Activated effector memory CD4-positive, alpha-beta T cell treated with anti-CD3 and anti-CD28 coated beads, Interleukin-2, amount 50 U/mL, for 16 hours (primary cell): ENCODE measurements around the gene LIPI.
"Not testable (repeated sequence)": the region's sequence is repeated elsewhere in the genome, so short reads cannot be mapped to it uniquely, and the experiment has no call there.

Source experiments
- DNase-seq: peaks from one replicate; pipeline ENCODE4 v3.0.0-alpha.2; 2020

Gene LIPI

DNA sequence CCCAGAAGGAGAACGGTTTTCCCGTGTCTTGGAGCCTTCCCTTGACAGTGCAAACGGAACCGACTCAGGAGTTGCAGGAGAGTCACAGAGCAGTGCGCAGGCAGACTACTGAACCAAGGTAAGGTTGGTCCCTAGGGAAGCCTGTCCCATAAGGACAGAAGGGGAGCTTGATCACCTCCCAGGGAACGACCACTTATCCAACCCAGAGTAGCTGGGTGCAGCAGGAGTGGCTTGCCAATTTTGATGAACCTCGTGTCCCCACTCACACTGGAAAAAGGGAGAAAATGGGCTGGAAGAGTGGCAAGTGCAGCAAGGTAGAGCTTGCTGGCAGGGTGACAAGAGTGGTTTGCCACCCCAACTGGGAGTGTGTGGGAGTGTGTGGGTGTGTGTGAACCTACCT, 95.1 kb downstream of the LIPI start:
- DNase-seq = no peak

DNA sequence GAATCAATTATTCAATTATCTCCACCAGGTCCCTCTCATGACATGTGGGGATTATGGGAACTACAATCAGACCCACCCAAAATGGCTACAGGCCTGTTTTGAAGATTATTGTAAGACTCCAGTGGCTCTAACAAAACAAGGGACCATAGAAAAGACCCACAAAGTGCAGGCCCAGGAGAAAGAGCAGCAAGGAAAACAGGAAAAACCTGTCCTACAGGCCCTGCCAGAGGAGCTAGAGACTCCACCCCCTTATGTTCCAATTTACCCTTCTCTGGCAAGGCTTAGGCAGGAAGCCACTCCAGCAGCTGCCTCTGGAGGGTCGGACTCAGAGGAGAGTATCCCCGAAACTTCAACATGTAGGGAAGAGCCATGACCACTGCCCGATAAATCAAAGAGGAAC, 96.5 kb downstream of the LIPI start:
- DNase-seq = no peak

DNA sequence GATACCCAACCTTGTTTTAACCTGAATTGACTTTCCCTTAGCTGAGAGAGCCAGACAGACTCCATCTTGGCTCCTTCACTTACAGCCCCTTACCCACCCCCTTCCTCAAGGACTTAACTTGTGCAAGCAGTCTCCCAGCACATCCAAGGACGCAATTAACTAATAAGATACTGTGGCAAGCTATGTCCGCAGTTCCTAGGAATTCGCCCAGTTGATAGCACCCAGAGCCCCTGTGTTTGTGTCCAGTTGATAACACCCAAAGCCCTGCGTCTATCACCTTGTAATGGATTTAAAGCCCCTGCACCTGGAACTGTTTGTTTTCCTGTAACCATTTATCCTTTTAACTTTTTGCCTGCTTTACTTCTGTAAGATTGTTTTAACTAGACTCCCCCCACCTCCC, 106.2 kb downstream of the LIPI start:
- DNase-seq = not testable (repeated sequence)

DNA sequence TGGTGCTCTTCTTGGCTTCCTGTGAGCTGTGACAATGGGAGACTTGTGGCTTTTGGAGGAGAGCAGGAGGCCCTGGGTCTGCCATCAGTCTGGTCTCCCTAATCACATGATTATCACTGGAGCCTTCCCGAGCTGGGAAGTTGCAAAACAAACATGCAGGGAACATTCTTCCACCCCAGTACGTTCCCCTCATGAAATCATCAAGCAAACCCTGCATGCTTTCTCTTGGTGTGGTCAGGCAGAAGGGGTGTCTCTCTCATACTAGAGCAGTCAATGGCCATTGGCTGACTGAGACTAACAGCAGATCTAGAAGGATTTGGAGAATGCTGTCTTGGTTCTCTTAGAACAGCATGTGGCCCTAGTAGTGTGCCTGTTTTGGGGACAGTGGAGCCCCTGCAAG, 111.2 kb downstream of the LIPI start:
- no peak for DNase-seq

DNA sequence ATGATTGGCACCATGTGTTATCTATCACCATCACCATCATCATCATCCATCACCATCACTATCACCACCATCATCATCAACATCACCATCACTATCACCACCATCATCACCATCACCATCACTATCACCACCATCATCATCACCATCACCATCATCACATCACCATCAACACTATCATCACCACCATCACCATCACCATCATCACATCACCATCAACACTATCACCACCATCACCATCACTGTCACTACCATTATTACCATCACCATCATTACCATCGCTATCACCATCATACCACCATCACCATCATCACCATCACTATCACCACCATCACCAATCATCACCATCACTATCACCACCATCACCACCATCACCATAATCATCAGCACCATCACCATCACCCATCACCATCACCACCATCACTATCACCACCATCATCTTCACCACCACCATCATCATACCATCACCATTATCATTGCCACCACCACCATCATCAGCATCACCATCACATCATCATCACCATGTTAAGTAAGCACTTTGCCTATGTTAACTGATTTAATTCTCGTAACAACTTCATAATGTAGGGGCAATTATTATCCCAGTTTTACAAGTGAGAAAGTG, 112.8 kb downstream of the LIPI start:
- DNase-seq = no peak

DNA sequence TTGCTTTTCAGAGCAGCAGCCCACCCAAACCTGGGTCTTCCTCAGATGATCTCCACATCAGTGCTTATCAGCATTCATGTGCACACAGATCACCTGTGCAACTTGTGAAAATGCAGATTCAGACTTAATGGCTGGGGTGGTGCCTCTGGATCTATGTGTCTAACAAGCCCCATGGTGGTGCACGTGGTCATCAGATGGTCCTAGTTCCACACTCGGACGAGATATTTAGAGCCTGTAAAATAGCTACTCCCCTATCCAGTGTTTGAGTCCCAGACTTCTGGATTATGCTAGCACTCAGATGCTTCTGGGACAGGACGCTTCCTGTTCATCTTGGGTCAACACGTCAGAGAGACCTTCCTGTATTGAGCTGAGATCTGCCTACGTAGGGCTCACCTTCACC, 114.2 kb downstream of the LIPI start:
- DNase-seq = no peak

DNA sequence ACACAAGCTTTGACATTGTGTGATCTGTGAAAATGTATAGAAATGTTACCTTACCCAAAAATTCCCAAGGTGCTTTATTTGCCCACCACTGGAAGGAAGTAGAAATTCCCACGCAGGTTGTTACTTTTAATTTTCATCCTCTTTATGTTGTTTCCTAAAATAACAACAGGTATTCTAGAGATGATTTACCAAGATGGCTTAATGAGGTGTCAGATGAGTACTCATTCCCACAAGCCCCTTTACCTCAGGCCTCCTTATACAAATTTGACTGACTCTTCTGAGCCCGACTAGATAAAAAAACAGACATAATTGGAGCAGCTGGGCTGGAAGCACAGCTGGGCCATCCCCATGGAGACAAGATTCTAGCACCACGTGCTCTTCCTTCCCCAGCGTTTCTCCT, 114.6 kb downstream of the LIPI start:
- no peak for DNase-seq

DNA sequence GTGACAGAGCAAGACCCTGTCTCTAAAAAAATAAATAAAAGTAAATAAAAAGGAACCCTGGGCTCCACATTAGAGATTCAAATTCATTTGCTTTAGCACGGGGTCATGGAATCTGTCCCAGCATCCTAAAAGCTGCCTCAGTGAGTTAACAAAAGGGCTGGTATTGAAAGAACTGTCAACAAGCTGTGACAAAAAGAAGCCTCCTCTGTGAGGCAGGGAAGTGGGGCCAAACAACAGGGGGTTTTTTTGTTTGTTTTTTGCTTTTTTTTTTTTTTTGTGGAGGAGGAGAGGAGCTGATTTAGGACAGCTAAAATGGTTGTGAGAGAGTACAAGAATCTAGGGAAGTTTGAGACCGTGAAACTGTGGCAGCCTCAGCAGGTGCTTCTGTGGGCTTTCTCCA, 115.7 kb downstream of the LIPI start:
- no peak for DNase-seq

DNA sequence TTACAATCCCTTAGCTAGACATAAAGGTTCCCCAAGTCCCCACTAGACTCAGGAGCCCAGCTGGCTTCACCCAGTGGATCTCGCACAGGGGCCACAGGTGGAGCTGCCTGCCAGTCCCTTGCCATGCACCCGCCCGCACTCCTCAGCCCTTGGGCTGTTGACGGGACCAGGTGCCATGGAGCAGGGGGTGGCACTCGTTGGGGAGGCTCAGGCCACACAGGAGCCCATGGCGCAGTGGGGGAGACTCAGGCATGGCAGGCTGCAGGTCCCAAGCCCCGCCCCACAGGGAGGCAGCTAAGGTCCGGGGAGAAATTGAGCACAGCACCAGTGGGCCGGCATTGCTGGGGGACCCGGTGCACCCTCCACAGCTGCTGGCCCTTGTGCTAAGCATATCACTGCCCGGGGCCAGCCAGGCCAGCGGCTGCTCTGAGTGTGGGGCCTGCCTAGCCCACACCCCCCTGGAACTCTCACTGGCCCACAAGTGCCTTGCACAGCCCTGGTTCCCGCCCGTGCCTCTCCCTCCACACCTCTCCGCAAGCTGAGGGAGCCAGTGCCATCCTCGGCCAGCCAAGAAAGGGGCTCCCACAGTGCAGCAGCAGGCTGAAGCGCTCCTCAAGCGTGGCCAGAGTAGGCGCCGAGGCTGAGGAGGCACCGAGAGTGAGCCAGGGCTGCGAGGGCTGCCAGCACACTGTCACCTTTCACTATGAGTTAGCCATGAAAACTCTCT, 117.8 kb downstream of the LIPI start:
- DNase-seq = no peak

DNA sequence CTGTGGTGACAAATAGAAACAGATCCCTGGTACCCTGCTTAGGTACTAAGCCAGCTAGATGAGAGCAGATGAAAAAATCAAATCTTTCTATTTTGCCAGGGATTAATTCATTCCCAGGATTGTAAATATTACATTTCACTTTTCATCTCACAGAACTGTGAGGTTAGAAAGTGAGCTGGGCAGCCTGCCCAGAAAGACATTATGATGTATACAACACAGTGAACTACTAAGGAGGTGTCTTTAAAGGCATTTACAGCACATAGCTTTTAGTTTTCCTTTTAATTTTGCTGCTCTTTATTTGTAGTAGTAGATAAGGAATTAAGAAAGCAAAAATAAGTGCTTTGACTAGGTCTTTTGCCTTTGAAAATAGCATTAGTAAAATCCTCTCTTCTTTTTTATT, 120.6 kb downstream of the LIPI start:
- not testable (repeated sequence) for DNase-seq

DNA sequence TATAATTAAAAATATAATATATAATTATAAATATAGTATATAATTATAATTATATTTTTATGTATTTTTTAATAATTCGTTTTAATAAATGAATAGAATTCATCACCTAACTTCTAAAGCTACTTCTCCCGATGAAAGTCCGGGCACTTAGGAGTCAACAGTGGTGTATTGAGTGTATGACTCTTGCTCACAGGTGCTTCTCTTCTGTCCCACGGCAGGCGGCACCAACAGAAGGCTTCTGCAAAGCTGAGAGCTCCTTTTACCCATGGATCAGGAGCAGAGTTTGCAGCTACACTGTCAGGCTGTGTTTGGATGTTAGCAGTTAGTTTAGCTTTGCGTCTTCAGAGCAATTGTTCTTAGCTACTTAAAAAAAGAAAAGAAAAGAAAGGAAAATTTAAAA, 122.4 kb downstream of the LIPI start:
- DNase-seq = no peak

DNA sequence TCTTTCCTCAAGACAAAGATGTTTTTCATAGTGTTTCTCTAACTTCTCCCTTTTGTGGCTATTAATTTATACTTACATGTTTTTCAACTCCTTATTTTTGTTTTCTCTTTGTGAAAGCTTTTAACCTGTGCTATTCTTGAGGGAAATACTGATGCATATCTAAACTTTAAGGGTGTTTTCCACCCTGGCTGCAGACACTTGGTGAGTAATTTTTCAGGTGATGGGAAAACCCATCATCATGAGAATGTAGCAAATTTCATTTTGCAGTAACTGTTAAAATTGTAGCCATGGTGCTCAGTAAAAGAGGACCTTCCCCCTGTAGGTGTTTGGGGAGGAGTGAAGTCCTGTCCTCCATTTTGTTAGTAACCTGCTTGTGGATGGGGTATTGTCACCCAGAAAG, 124.2 kb downstream of the LIPI start:
- no peak for DNase-seq

DNA sequence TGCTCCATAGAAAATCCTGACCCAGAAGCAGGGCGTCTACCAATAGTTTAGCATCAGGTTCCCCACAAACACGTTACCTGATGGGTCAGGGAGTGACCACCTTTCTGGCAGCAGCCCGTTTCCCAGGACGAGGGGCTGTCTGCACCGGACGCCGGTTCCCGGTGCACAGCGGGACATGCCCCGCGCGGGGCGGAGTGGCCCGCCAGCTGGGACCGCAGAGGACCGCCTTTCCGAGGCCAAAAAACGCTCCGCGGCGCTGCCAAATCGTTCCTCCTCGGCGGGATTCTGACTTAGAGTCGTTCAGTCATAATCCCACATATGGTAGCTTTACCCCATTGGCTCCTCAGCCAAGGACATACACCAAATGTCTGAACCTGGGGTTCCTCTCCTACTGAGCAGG, 126.1 kb downstream of the LIPI start:
- DNase-seq = no peak

DNA sequence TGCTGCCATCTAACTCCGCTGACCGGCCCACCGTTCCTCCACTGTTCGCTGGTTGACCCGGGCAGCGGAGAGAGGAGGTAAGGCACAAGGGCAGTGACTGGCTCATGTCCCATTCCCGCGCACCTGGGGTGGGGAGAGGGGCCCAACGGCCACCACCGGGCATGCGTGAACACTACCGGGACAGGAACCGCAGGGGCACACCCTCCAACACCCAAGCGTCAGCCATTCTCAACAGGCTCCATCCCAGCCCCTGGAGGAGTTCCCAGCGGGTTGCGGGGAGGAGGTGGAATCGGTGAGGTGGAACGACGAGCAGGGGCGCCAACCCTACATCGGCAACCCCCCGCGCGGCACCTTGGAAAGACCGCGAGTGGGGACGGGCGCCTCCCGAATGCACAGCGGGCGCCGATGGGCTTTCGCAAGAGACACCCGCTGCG, 126.7 kb downstream of the LIPI start:
- DNase-seq = no peak

DNA sequence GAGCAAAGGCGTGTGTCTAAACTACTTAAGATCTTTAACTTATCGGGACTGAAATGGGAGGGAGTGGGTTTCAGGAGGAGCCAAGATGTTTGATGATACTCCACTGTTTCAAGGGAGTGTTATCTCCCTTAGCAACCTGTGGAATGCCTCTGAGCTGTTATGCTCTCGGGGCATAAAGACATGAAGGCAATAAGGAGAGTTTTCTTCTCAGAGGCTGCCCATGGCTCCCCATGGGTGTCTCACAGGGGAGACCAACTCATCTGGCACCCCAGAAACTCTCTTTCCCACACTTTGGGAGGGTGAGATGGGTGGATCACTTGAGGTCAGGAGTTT, 130.0 kb downstream of the LIPI start:
- no peak for DNase-seq

DNA sequence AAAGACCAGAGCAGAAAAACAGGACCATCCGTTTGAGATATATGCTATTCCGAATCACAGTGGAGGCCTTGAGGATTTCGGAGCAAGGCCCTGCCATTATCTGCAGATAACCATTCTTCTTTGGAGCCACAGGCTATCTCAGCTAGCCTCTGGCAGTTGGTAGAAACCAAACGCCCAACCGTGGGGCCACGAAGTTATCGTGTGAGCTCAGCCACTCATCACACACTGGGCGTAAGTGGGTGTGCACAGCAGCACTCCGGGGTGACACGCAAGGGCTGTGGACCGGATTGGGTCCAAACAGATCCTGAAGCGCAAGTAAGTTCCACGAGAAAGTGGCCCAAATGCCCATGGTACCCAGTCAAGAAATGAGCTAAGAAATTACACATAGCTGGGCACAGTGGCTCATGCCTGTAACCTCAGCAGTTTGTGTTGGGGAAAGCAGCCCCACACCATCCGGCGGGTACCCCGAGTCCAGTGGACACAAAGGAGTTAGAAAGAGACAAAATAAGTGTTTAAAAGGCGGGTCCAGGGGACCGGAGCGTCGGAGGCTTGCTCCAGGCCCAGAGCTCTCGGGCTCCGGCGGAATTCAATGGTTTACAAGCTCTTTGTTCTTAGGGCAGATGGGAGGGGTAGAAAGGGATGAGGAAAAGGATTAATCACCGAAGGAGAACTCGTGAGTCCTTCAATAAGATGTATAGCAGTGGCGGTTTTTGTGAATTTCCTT, 130.6 kb downstream of the LIPI start:
- DNase-seq = no peak

DNA sequence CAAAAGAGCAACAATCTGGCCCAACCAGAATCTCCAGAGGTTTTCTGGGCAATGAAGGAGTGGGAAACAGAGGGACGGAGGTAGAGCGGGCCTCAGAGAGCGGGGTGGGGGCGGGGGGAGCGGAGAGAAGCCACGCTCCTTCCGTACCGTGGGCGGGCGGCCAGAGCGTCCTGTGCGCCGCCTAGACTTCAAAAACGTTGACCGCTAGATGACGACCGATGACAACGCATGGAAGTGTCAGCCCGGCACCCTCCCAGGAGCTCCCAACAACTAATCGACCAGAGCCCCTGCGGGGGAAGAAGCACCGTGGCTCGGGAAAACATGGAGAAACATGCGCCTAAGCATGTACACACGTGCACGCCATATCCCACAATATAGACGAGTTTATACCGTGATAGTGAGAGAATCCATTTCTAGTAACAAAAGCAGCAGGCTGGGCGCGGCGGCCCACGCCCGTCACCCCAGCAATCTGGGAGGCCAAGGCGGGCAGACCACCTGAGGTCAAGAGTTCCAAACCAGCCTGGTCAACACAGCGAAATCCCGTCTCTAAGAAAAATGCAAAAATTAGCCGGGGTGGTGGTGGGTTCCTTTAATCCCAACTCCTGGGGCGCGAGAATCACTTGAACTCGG, 131.9 kb downstream of the LIPI start:
- DNase-seq = no peak

DNA sequence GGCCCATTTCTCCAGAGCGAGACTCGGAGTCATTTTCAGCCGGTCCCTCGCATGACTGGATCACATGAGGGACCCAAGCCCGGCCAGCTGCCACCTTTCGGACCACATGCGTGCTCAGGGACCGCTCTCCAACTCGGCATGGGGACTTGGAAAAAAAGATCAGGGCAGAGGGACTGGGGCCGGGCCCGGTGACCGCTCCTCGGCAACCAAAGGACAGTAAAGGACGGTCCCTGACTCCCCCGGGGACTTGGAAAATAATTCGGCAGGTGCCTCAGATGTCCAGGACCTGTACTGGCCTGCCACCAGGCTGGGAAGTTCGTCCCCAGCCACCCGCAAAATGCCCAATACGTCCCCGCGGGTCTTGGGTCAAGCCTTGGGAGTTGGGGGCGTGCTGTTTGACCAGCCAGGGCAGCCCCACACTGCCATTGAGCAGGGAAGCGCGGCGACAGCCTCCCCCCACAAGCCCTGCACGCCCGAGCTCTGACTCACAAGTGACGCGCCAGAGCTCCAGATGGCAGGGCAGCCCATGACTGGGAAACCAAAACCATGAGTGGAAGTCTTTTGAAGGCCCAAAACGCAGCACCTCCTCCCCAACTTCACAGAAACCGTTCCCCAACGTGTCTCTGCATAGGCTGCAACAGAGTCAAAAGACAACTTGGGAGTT, 134.5 kb downstream of the LIPI start:
- no peak for DNase-seq

DNA sequence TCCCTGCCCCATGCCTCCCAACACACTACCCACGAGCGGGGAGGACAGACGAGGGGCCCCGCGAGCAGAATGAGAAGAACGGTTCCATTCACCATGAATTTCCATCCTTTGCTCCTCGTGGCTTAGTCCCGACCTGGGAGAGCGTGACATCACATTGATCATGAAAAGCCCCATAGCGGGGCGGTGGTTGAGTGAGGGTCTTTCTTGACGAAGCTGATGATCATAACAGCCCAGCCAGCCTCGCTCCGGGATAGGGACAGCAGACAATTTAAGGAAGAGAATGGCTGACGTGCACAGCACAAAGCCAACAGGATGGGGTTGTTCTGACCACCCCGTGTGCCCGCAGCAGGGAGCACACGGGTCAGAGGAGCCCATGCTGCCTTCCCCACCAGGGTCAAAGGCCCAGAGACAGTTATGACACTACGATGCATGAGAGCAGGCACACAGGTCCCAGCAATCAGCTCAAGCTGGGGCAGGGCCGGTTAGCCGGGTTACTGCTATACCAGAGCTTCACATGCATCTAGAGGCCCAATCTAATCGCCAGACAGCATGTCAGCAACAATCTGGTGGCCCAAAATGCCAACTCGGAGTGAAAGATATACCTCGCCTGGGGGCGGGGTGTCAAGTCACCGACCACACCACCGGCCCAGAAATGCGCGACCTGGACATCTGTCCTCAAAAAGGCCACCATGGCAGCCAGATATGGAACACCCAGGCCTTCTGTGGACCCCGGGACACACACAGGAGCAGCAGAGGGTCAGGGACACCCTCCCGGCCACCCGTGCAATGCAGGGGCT, 135.2 kb downstream of the LIPI start:
- no peak for DNase-seq

DNA sequence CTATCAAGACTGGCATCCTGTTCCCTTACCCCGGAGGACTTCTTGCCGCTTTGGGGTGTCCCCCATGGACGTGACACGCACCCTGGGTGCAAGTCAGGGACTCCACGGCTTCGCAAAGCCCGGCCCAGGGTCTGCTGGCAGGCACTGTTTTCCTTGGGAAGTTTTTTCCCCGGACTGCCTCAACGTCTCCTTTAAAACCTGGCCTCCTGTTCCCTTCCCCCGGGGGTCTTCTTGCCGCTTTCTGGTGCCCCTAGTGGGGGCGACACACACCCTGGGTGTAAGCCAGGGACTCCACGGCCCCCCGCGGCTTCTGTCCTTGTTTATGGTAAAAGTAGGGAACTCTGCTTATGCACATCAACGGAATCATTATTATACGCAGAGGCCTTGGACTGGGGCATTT, 136.6 kb downstream of the LIPI start:
- no peak for DNase-seq

DNA sequence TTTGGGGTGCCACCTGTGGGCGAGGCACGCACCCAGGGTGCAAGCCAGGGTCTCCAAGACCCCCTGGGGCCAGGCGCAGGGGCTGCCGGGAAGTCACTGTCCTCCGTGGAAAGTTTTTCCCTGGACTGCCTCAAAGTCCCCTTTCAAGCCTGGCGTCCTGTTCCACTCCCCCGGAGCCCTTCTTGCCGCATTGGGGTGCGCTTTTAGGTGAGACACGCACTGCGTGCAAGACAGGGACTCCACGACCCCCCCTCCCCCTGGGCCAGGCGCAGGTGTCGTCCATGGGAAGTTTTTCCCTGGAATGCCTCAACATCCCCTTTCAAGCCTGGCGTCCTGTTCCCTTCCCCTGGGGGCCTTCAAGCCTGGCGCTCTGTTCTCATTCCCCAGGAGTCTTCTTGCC, 137.1 kb downstream of the LIPI start:
- DNase-seq = no peak

DNA sequence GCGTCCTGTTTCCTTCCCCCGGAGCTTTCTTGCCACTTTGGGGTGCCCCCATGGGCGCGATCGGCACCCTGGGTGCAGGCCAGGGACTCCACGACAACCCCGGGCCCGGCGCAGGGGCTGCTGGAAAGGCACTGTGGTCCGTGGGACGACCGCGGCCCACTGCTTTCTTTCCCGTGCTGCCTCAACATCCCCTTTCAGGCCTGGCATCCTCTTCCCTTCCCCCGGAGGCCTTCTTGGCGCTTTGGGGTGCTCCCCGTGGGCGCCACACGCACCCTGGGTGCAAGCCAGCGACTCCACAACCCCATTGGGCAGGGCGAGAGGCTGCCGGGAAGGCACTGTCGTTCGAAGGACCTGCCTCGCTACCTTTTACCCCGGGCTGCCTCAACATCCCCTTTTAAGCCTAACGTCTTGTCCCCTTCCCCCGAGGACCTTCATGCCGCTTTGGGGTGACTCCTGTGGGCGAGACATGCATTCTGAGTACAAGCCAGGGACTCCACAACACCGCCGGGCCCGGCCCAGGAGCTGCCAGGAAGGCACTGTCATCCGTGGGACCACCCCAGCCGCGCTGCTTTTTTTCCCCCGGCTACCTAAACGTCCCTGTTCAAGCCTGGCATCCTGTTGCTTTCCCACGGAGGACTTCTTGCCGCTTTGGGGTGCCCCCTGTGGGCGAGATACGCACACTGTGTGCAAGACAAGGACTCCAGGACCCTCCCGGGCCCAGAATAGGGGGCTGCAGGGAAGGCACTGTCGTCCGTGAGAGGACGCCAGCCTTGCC, 137.8 kb downstream of the LIPI start:
- no peak for DNase-seq
